H4 (cell line): Measurements from ENCODE around the gene OR10H4. TPM values are rescaled to one million over a fixed set of nuclear protein-coding genes. Genes with fewer than 3 reads are reported as not detected.
"Not testable (repeated sequence)": the region's sequence is repeated elsewhere in the genome, so short reads cannot be mapped to it uniquely, and the experiment has no call there.

Experiments used
- DNase-seq: peaks from one replicate; pipeline ENCODE4 v3.0.0-alpha.2; 2015; ENCODE audit warnings: low spot score
- total RNA-seq: library from RNA; depleted of rRNA; stranded (reverse); fragments of >200 nt; shearing (Covaris generic); gene quantifications from 2 replicates; pipeline ENCODE4 v1.2.3, GENCODE V29; 2014

The OR10H4 gene
- total RNA-seq, 1 experiment from 2014 or later = not detected

- no peak for DNase-seq
These were observed 11.0 kb upstream of the OR10H4 start for GRCh38 chr19:15937771-15938170.

- no peak for DNase-seq
These were observed 4.4 kb upstream of the OR10H4 start for GRCh38 chr19:15944401-15944800.

- DNase-seq = no peak
These were observed 3.5 kb upstream of the OR10H4 start for GRCh38 chr19:15945301-15945700.

GRCh38 chr19:15954820-15955219 is 6.0 kb downstream of the OR10H4 start:
- DNase-seq = no peak

- no peak for DNase-seq
These were observed 13.5 kb downstream of the OR10H4 start for GRCh38 chr19:15962319-15962718.

- DNase-seq = no peak
These were observed 15.4 kb downstream of the OR10H4 start for GRCh38 chr19:15964231-15964630.

- no peak for DNase-seq
These were observed 22.5 kb downstream of the OR10H4 start for GRCh38 chr19:15971224-15971780.

- not testable (repeated sequence) for DNase-seq
These were observed 23.2 kb downstream of the OR10H4 start for GRCh38 chr19:15972043-15972442.

- DNase-seq = no peak
These were observed 26.0 kb downstream of the OR10H4 start for GRCh38 chr19:15974856-15975255.

- DNase-seq = no peak
These were observed 28.3 kb downstream of the OR10H4 start for GRCh38 chr19:15976836-15977689.

- DNase-seq = no peak
These were observed 28.9 kb downstream of the OR10H4 start for GRCh38 chr19:15977690-15978089.

GRCh38 chr19:15979293-15979692 is 30.5 kb downstream of the OR10H4 start:
- no peak for DNase-seq

- not testable (repeated sequence) for DNase-seq
These were observed 37.0 kb downstream of the OR10H4 start for GRCh38 chr19:15985831-15986230.

- no peak for DNase-seq
These were observed 37.9 kb downstream of the OR10H4 start for GRCh38 chr19:15986701-15987100.

- DNase-seq = no peak
These were observed 41.1 kb downstream of the OR10H4 start for GRCh38 chr19:15989889-15990288.

GRCh38 chr19:15991602-15992001 is 42.8 kb downstream of the OR10H4 start:
- DNase-seq = no peak

- DNase-seq = no peak
These were observed 43.2 kb downstream of the OR10H4 start for GRCh38 chr19:15992014-15992413.

- DNase-seq = no peak
These were observed 46.7 kb downstream of the OR10H4 start for GRCh38 chr19:15995536-15995935.

GRCh38 chr19:15998166-15998565 is 49.4 kb downstream of the OR10H4 start:
- no peak for DNase-seq
